SU-DHL-6 (cell line): ENCODE results near the gene FAM135A.

Experiments used
- H2AFZ ChIP-seq: fragments of 200-600 bp; sonication (generic); 2 replicates; pipeline ENCODE4 v1.6.1; 2014; ENCODE audit warnings: low read depth, mild to moderate bottlenecking, moderate library complexity, mixed read lengths, antibody characterized with exemption, low read length; ENCODE audit not compliant: severe bottlenecking
- H3F3A ChIP-seq: fragments of 200-600 bp; shearing (Covaris generic); 2 replicates; pipeline ENCODE4 v1.6.0; 2016; ENCODE audit warnings: antibody characterized with exemption, mild to moderate bottlenecking; ENCODE audit not compliant: insufficient read depth
- H3K27ac ChIP-seq: fragments of 200-600 bp; sonication (generic); 2 replicates; pipeline ENCODE4 v1.5.1; 2016; ENCODE audit warnings: low read depth, mild to moderate bottlenecking, low read length, moderate library complexity, mixed read lengths
- H3K27me3 ChIP-seq: fragments of 200-600 bp; sonication (generic), shearing (Covaris generic); 2 replicates; pipeline ENCODE4 v1.6.0; 2014; ENCODE audit warnings: mild to moderate bottlenecking, low read length
- H3K36me3 ChIP-seq: fragments of 200-600 bp; sonication (generic); 2 replicates; pipeline ENCODE4 v1.6.1; 2014; ENCODE audit warnings: mild to moderate bottlenecking, low read length, mixed read lengths
- H3K4me2 ChIP-seq: fragments of 300-600, 200-600 bp; shearing (Covaris generic), sonication (generic); 2 replicates; pipeline ENCODE4 v1.6.0; 2014; ENCODE audit warnings: low read length, low read depth, mild to moderate bottlenecking; ENCODE audit not compliant: poor library complexity, severe bottlenecking
- H3K4me3 ChIP-seq: fragments of 200-600 bp; sonication (generic); 2 replicates; pipeline ENCODE4 v1.5.1; 2014; ENCODE audit warnings: antibody characterized with exemption, low read length, mild to moderate bottlenecking, mixed read lengths; ENCODE audit not compliant: insufficient read depth, poor library complexity, severe bottlenecking
- H3K79me2 ChIP-seq: fragments of 200-600 bp; sonication (generic); 2 replicates; pipeline ENCODE4 v1.6.1; 2014; ENCODE audit warnings: mild to moderate bottlenecking, low read length, moderate library complexity; ENCODE audit not compliant: insufficient read depth
- H3K9ac ChIP-seq: fragments of 200-600 bp; sonication (generic); 2 replicates; pipeline ENCODE4 v1.7.0; 2014; ENCODE audit warnings: mild to moderate bottlenecking, low read length
- H3K9me2 ChIP-seq: fragments of 200-600 bp; sonication (generic); replicated peaks from 2 replicates; pipeline ENCODE4 v1.6.1; 2014; ENCODE audit warnings: low read length; ENCODE audit not compliant: insufficient read depth
- H3K9me3 ChIP-seq: fragments of 200-600 bp; sonication (generic); 2 replicates; pipeline ENCODE4 v1.6.1; 2014; ENCODE audit warnings: low read length, mixed read lengths; ENCODE audit not compliant: insufficient read depth
- H4K20me1 ChIP-seq: fragments of 200-600 bp; sonication (generic); 2 replicates; pipeline ENCODE4 v1.6.1; 2014; ENCODE audit warnings: low read depth, mild to moderate bottlenecking, antibody characterized with exemption, low read length, moderate library complexity, mixed read lengths
- CTCF ChIP-seq: fragments of 200-600 bp; sonication (generic); IDR thresholded peaks from one replicate; pipeline ENCODE4 v1.5.1; 2017; ENCODE audit warnings: antibody characterized with exemption, mild to moderate bottlenecking, low read length, moderate library complexity; ENCODE audit not compliant: insufficient read depth, poor library complexity, severe bottlenecking
- EZH2phosphoT487 ChIP-seq: fragments of 200-600 bp; sonication (generic), shearing (Covaris generic); conservative IDR thresholded peaks from 2 replicates; pipeline ENCODE4 v1.6.1; 2018; ENCODE audit warnings: mild to moderate bottlenecking, antibody characterized with exemption, low read length, moderate library complexity, mixed read lengths

FAM135A gene

GRCh38 chr6:70593118-70593486, 179.8 kb downstream of the FAM135A start:
- Histone ChIP-seq H3K9ac (no peak overlapping the region), H3K27me3 (no peaks in the 10 kb centered on the region)

GRCh38 chr6:70599187-70599586, 185.9 kb downstream of the FAM135A start:
- Histone ChIP-seq H3K4me2 (no peak overlapping the region), H3K9me2 (no peaks in the 10 kb centered on the region), H3K36me3 (no peaks in the 10 kb centered on the region), H3K27ac (no peak overlapping the region), H3K4me3 (no peak overlapping the region), H3F3A (no peaks in the 10 kb centered on the region), H4K20me1 (no peaks in the 10 kb centered on the region), H3K27me3 (no peaks in the 10 kb centered on the region), H2AFZ (no peak overlapping the region), H3K9ac (no peak overlapping the region), H3K9me3 (no peaks in the 10 kb centered on the region), H3K79me2 (no peaks in the 10 kb centered on the region)
- TF ChIP-seq CTCF (no peak), EZH2phosphoT487 (no peak)

More at GRCh38 chr6:70593118-70593486, 179.8 kb downstream of the FAM135A start:
- TF ChIP-seq CTCF = no peak
- no peak for TF ChIP-seq EZH2phosphoT487
- Histone ChIP-seq H3K36me3 (no peaks in the 10 kb centered on the region), H4K20me1 (no peaks in the 10 kb centered on the region), H3K27ac (no peak overlapping the region), H2AFZ (no peak overlapping the region), H3F3A (no peaks in the 10 kb centered on the region), H3K4me2 (no peak overlapping the region), H3K79me2 (no peaks in the 10 kb centered on the region), H3K4me3 (no peak overlapping the region), H3K9me3 (no peaks in the 10 kb centered on the region), H3K9me2 (no peaks in the 10 kb centered on the region)

- H3K9ac ChIP-seq = no peak overlapping the region
- no peaks in the 10 kb centered on the region for H3K27me3 ChIP-seq
- no peaks in the 10 kb centered on the region for H3F3A ChIP-seq
- H3K9me2 ChIP-seq = no peaks in the 10 kb centered on the region
- no peaks in the 10 kb centered on the region for H4K20me1 ChIP-seq
- H3K4me3 ChIP-seq = no peak overlapping the region
- H3K36me3 ChIP-seq = no peaks in the 10 kb centered on the region
- no peaks in the 10 kb centered on the region for H3K9me3 ChIP-seq
- H3K27ac ChIP-seq = no peak overlapping the region
- H3K79me2 ChIP-seq = no peaks in the 10 kb centered on the region
- no peak overlapping the region for H2AFZ ChIP-seq
- TF ChIP-seq CTCF (no peak), EZH2phosphoT487 (no peak)
- no peak overlapping the region for H3K4me2 ChIP-seq
Observed at GRCh38 chr6:70601014-70601413, 187.7 kb downstream of the FAM135A start.
